Heart left ventricle (tissue), 16 donors: ENCODE data around the gene ANKRD11. TPM values are rescaled to one million over a fixed set of nuclear protein-coding genes. Genes with fewer than 3 reads are reported as not detected.

Experiments
- ATAC-seq, 4 donors: fragments of 200-7000 bp; cut with Tn5 transposase; one replicate each; pipeline ENCODE4 v1.9.1; 2020 to 2022; ENCODE audit warnings: moderate library complexity in 4 of 4, mild to moderate bottlenecking in 3 of 4, moderate number of reproducible peaks in 1 of 4
- DNase-seq, 5 donors: peaks; one replicate each; pipeline ENCODE4 v3.0.0-alpha.2; 2020
- H3K27ac ChIP-seq, 12 donors: fragments of 200-600 bp; sonication (generic) in 4 of 12; one replicate each; pipeline versions ENCODE4 v1.5.0 to v1.8.0; 2016 to 2022; ENCODE audit warnings: mild to moderate bottlenecking in 2 of 12
- H3K27me3 ChIP-seq, 9 donors: fragments of 200-600 bp; sonication (generic) in 2 of 9; one replicate each; pipeline versions ENCODE4 v1.5.1 to v1.8.0; 2016 to 2022; ENCODE audit warnings: mild to moderate bottlenecking in 3 of 9
- H3K36me3 ChIP-seq, 9 donors: fragments of 200-600 bp; sonication (generic) in 2 of 9; one replicate each; pipeline versions ENCODE4 v1.5.0 to v1.8.0; 2018 to 2022; ENCODE audit warnings: mild to moderate bottlenecking in 2 of 9
- H3K4me1 ChIP-seq, 12 donors: fragments of 200-600 bp; sonication (generic) in 4 of 12; one replicate each; pipeline versions ENCODE4 v1.5.0 to v1.8.0; 2016 to 2022; ENCODE audit warnings: mild to moderate bottlenecking in 3 of 12
- H3K4me3 ChIP-seq, 12 donors: fragments of 200-600 bp; sonication (generic) in 4 of 12; one replicate each; pipeline versions ENCODE4 v1.5.0 to v1.8.0; 2017 to 2022; ENCODE audit warnings: mild to moderate bottlenecking in 9 of 12, moderate library complexity in 4 of 12
- H3K9me3 ChIP-seq, 12 donors: fragments of 200-600 bp; sonication (generic) in 4 of 12; one replicate each; pipeline versions ENCODE4 v1.5.0 to v1.8.0; 2016 to 2022; ENCODE audit warnings: mild to moderate bottlenecking in 1 of 12
- POLR2A ChIP-seq, 2 donors: fragments of 450-650 bp; IDR thresholded peaks; one replicate each; pipeline ENCODE4 v1.6.1; 2017; ENCODE audit warnings: antibody characterized with exemption in 2 of 2, mild to moderate bottlenecking in 2 of 2, moderate library complexity in 2 of 2
- WGBS, 4 donors: extraction: QIAGEN DNeasy Blood & Tissue Kit in 2 of 4; methylation state at CpG; one replicate each; pipeline versions ENCODE4 v1.1.5 to v1.1.7; 2013 to 2018; 5-methylcytosine and 5-hydroxymethylcytosine counted together
- intact Hi-C, 10 donors: fragments of 100-400 bp; cut with DNase I; formaldehyde crosslinking; loops; one replicate each; pipeline versions ENCODE4 v1.11.1 to v1.14.2; 2022
- polyA plus RNA-seq, 2 donors: library from polyadenylated mRNA; stranded (reverse); fragments of 200-250 nt; gene quantifications; one replicate each; pipeline ENCODE4 v1.2.3, GENCODE V29; 2013
- total RNA-seq, 9 donors: library from RNA; depleted of rRNA in 2 of 9; stranded (reverse); fragments of >200 nt in 2 of 9; fragmentation: NEBNext Ultra II Directional in 3 of 9; extraction: Animal tissue kit (Norgen Biotek cat#: 25700) in 3 of 9; gene quantifications; one replicate each; pipeline versions ENCODE4 v1.1.0 to v1.2.4, GENCODE V29; 2016 to 2023
- TF ChIP-seq, protein P1 (sequence below), 12 donors: fragments of 200-600 bp; sonication (generic) in 4 of 12; IDR thresholded peaks; one replicate each; pipeline versions ENCODE4 v1.5.0 to v1.8.0; 2018 to 2022; ENCODE audit warnings: antibody characterized with exemption in 12 of 12, mild to moderate bottlenecking in 5 of 12
- donor health status: ischemic (EF 13 %, LVEDD 7.1; RV severe dilation, severe dysfunction).
- donor health status: healthy with polysubstance abuse.
- donor health status: DM: no; HTN: yes; CAD: no.
- donor health status: DM: no; HTN: no; CAD: no.
- donor health status: ischemic (EF 25% LVEDD 6.9; RV normal size, moderate dysfunction).
- donor health status: ischemic (EF 25% LVEDD 5.7; RV mildly dilated, moderate dysfunction).
- donor health status: healthy.
- donor health status: DM: yes; HTN: yes; CAD: no.
- donor health status: ischemic (EF 35%, LVEDD 5.7; RV mildly dilated, moderate dysfunction).
- donor health status: nonischemic (EF 11% LVEDD 7.7; RV severe dilation, severe dysfunction).
- donor health status: DM: yes; HTN: yes; CAD: no.
- donor health status: PGD.
- donor health status: ischemic (EF 29% LVEDD 5.4; RV normal size, mild dysfunction).
- donor health status: nonischemic (EF 23%, LVEDD 6.1; RV moderate dilation, normal function).

ANKRD11 gene
- total and polyA plus RNA-seq, 11 donors, result 53.6 to 123 (median 67.7) TPM

DNA sequence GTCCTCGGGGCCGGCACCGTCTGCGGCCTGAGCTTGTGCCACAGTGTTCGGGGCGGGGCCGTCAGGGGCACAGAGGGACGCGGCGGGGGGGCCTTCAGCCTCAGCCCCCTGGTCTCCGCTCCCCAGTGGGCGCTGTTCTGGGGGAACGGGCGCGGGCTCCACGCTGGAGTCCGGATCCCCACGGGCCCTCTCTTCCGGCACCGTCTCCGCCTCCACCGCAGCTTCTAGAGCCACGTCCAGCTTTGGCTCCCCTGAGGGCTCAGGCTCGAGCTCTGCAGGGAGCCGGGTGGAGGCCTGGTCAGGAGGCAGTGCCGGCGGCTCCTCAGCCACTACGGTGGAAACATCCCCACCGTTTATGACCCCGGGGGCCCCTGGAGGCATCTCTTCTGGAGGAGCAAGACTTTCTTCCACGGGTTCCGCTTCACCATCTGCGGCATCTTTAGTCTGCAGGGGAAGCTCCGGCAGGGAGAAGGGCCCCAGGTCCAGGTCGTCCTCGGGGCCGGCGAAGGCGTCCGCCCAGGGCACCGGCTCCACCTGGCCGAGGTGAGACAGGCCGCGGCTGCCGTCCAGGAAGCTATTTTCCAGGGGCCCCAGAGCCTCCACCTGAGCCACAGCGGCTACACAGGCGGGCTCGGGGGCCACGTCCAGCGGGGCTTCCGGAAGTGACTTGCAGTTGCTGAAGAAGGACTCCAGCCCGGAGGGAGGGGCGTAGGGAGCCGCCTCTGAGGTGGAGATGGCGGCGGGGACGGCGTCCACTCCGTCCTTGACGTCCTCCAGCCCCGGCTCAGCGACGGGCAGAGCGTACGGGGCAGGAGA is 210.5 kb downstream of the ANKRD11 start:
- 94 to 96% (median 96%) methylated on average over 44 to 65 of the region's 65 CpGs for WGBS, 4 donors
- ATAC-seq, result no peak

DNA sequence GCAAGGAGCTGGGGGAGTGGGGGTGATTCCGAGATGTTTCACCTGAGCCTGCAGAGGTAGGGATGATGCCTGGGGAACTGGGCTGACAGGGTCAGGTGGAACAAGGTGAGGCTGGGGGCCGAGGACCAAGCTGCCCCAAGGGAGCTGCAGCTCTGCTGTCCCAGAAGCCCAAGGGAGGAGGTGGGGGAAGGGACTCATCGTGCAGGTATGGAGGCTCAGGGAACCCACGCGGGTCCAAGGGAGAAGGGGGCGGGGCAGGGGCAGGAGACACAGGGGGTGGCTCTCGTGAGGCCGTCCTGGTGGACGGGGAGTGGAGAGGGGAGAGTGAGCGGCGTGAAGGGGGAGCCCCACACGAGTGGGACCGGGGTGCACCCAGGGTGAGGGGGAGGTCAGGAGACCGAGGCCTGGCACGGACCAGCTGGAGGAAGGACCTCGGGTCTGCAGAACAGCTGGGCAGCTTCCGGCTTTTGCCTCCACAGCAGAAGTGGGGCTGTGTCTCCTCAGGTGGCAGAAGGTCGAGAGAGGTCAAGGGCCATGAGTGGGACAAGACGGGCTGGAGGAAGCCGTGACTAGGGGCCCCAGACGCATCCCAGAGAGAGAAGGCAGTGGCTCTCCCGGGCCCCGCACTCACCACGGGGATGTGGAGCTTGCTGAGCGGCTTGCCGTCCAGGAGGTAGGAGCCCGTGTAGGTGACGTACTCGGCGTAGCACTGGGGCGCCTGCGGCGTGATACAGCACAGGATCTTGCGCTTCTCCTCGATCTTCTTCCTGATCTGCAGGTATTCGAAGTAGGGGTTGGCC is 211.7 kb downstream of the ANKRD11 start:
- H3K4me3 ChIP-seq, result no peak overlapping the region
- DNase-seq (peak in 1 of 5 donors; percentile 38), ATAC-seq (peak in 1 of 4 donors; percentile 3)
- intact Hi-C loops, result no loop called here
- H3K9me3 ChIP-seq, result no peaks in the 10 kb centered on the region
- 88 to 91% (median 91%) methylated on average over 35 to 36 of the region's 36 CpGs for WGBS, 4 donors
- no peaks in the 10 kb centered on the region for H3K27me3 ChIP-seq
- no peak overlapping the region for H3K27ac ChIP-seq
- H3K36me3 ChIP-seq, result peaks cover 2 to 90% (median 72%) of the 10 kb centered on the region in 9 donors
- peaks cover 0 to 5% (median 0%) of the 10 kb centered on the region in 12 donors for H3K4me1 ChIP-seq
- no peak for TF ChIP-seq POLR2A (IDR thresholded peaks at IDR 0.05)

More for the DNA sequence above, 210.5 kb downstream of the ANKRD11 start:
- peak in 1 of 5 donors; percentile 60 for DNase-seq
- Histone ChIP-seq H3K4me3 (no peak overlapping the region), H3K9me3 (no peaks in the 10 kb centered on the region), H3K27me3 (no peaks in the 10 kb centered on the region), H3K4me1 (peaks cover 0 to 5% (median 0%) of the 10 kb centered on the region in 12 donors), H3K36me3 (peaks cover 2 to 90% (median 72%) of the 10 kb centered on the region in 9 donors), H3K27ac (no peak overlapping the region)
- intact Hi-C loops, result no loop called here
- no peak for TF ChIP-seq POLR2A (IDR thresholded peaks at IDR 0.05)
- TF ChIP-seq, protein P1, sequence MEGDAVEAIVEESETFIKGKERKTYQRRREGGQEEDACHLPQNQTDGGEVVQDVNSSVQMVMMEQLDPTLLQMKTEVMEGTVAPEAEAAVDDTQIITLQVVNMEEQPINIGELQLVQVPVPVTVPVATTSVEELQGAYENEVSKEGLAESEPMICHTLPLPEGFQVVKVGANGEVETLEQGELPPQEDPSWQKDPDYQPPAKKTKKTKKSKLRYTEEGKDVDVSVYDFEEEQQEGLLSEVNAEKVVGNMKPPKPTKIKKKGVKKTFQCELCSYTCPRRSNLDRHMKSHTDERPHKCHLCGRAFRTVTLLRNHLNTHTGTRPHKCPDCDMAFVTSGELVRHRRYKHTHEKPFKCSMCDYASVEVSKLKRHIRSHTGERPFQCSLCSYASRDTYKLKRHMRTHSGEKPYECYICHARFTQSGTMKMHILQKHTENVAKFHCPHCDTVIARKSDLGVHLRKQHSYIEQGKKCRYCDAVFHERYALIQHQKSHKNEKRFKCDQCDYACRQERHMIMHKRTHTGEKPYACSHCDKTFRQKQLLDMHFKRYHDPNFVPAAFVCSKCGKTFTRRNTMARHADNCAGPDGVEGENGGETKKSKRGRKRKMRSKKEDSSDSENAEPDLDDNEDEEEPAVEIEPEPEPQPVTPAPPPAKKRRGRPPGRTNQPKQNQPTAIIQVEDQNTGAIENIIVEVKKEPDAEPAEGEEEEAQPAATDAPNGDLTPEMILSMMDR (IDR thresholded peaks at IDR 0.05), result no peak

DNA sequence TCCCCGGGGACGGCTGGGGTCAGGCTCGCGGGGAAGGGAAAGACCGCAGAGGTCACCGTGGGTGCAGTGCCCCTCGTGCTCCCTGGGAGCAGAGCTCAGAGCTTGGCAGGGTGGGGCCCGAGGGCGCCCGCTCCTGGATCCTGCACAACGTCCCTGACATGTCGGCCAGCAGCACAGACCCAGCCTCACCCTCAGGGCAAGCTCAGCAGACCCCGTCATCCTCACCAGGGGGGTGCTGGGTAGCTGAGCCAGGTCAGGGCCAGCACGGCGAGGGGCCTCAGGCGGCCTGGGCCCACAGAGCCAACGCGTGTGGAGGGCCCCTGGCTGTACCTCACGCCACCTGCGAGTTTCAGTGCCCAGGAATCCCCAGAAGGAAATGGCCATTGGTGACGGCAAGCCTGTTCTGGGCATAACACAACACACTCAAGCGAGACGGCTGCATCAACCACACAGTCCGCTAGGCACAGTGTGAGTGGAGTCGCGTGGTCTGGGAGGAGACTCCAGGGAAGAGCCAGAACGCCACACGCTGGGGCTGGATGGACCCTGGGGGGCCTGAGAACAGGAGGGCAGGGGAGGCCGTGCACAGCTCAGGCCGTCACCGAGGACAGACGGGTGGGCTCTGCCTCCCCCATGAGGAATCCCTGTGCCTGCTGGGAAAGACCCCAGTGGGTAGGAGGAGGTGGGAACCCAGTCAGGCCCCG is 212.6 kb downstream of the ANKRD11 start:
- intact Hi-C loops, result no loop called here
- DNase-seq (no peak), ATAC-seq (peak in 3 of 4 donors; percentile 7 to 15 (median 11))
- 72 to 89% (median 75%) methylated on average over 24 to 33 of the region's 33 CpGs for WGBS, 4 donors
- TF ChIP-seq POLR2A (IDR thresholded peaks at IDR 0.05), result no peak
- TF ChIP-seq, protein P1 (IDR thresholded peaks at IDR 0.05), result no peak
- H3K4me3 ChIP-seq, result no peak overlapping the region
- H3K36me3 ChIP-seq, result peaks cover 2 to 90% (median 77%) of the 10 kb centered on the region in 9 donors
- H3K27me3 ChIP-seq, result no peaks in the 10 kb centered on the region
- peaks cover 0 to 5% (median 0%) of the 10 kb centered on the region in 12 donors for H3K4me1 ChIP-seq
- peak overlapping the region in 2 of 12 donors; percentile 17 to 24 for H3K27ac ChIP-seq
- H3K9me3 ChIP-seq, result no peaks in the 10 kb centered on the region

DNA sequence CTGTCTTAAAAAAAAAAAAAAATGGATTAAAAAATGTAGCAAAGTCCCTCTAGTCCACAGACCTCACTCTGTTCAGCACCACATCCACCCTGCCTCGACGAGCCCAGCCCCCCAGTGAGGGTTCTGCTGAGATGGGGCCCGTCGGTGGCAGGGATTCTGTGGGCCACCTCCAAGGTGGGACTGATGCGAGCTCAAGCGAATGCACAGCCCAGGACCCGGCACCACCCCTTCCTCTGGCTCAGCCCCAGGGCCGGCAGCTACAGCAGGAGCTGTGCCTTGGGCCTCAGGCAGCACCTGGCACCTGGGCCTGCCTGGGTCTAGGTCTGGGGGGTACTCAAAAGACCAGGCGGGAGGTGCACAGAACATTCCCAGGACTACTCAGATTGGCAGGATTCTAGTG is 213.3 kb downstream of the ANKRD11 start:
- Histone ChIP-seq H3K36me3 (peaks cover 2 to 90% (median 77%) of the 10 kb centered on the region in 9 donors), H3K9me3 (no peaks in the 10 kb centered on the region), H3K27me3 (no peaks in the 10 kb centered on the region), H3K4me3 (no peak overlapping the region), H3K4me1 (peaks cover 0 to 5% (median 0%) of the 10 kb centered on the region in 12 donors), H3K27ac (no peak overlapping the region)
- ATAC-seq, result no peak
- DNase-seq, result no peak
- WGBS, 4 donors, result 84 to 91% (median 87%) methylated on average over 8 to 9 of the region's 9 CpGs
- TF ChIP-seq, protein P1 (IDR thresholded peaks at IDR 0.05), result no peak
- TF ChIP-seq POLR2A (IDR thresholded peaks at IDR 0.05), result no peak
- intact Hi-C loops, result no loop called here
